SJSA1 (cell line): Measurements from ENCODE around the gene ARNT2. TPM values are rescaled to one million over a fixed set of nuclear protein-coding genes. Genes with fewer than 3 reads are reported as not detected.

Source experiments
- DNase-seq, 2 experiments: peaks; one replicate each; pipeline ENCODE4 v3.0.0-alpha.2; 2015 to 2020; ENCODE audit warnings: low spot score in 2 of 2, low read depth in 1 of 2
- H3K27ac ChIP-seq: fragments of 250-450 bp; sonication (Bioruptor Pico); 2 replicates; pipeline ENCODE4 v1.5.1; 2020; ENCODE audit warnings: mild to moderate bottlenecking, moderate library complexity
- H3K27me3 ChIP-seq: fragments of 250-450 bp; sonication (Bioruptor Pico); replicated peaks from 2 replicates; pipeline ENCODE4 v1.5.1; 2020; ENCODE audit warnings: mild to moderate bottlenecking, moderate library complexity
- H3K36me3 ChIP-seq: fragments of 250-450 bp; sonication (Bioruptor Pico); 2 replicates; pipeline ENCODE4 v1.5.1; 2020; ENCODE audit warnings: mild to moderate bottlenecking
- H3K4me1 ChIP-seq: fragments of 250-450 bp; sonication (Bioruptor Pico); replicated peaks from 2 replicates; pipeline ENCODE4 v1.6.1; 2021; ENCODE audit warnings: mild to moderate bottlenecking
- H3K4me3 ChIP-seq: fragments of 250-450 bp; sonication (Bioruptor Pico); 2 replicates; pipeline ENCODE4 v1.5.1; 2020; ENCODE audit warnings: mild to moderate bottlenecking
- H3K9me3 ChIP-seq: fragments of 250-450 bp; sonication (Bioruptor Pico); replicated peaks from 2 replicates; pipeline ENCODE4 v1.5.1; 2020; ENCODE audit warnings: mild to moderate bottlenecking
- total RNA-seq: library from RNA; depleted of rRNA; stranded (reverse); fragments of >200 nt; shearing (Covaris generic); gene quantifications from 2 replicates; pipeline ENCODE4 v1.2.3, GENCODE V29; 2014

The ARNT2 gene
- total RNA-seq, 1 experiment from 2014 or later = 7.1 TPM

DNA sequence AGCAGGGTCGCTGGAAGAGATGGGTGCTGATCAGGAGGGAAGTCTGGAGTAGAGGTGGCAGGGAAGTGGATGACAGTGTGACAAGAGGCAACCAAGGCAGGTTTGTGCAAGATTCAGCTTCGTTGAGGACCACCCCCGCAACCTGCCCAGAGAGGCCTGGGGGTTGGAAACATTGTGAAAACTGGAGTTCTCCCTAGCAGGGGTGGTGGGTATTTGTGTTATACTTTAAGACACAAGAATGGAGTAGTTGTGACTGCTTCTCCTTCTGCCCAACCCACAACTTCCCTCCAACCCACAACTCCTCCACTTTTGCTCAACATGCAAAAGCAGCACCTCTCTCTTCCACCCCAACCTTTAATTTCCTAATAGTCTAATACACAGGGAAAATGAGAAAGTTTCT, 8.6 kb upstream of the ARNT2 start:
- no peaks in the 10 kb centered on the region for H3K4me1 ChIP-seq
- H3K36me3 ChIP-seq = no peaks in the 10 kb centered on the region
- peaks cover 13% of the 10 kb centered on the region; the same call in 1 of the 2 replicates for H3K27me3 ChIP-seq
- H3K27ac ChIP-seq = no peak overlapping the region
- no peak for DNase-seq
- no peaks in the 10 kb centered on the region for H3K9me3 ChIP-seq
- H3K4me3 ChIP-seq = no peak overlapping the region

DNA sequence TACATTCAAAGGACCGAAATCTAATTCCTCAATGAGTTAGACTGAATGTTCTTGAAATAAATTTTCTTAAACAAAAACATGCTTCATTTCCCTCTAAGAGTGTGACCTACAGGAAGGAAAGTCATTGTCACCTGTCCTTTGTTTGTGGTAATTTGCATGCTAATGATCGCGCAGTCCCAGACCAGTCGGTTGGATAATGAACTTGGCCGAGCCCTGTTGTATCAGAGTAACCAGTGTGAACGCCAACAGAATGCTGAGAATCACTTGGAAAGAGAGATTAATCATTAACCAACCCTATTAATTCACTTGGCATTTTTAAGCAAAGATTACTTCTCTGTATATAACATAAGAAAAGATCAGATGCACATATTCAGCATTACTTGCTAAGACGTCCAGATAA, 8.1 kb upstream of the ARNT2 start:
- Histone ChIP-seq H3K27me3 (peaks cover 13% of the 10 kb centered on the region; the same call in 1 of the 2 replicates), H3K9me3 (no peaks in the 10 kb centered on the region), H3K36me3 (no peaks in the 10 kb centered on the region), H3K4me1 (no peaks in the 10 kb centered on the region), H3K4me3 (no peak overlapping the region), H3K27ac (no peak overlapping the region)
- no peak for DNase-seq

DNA sequence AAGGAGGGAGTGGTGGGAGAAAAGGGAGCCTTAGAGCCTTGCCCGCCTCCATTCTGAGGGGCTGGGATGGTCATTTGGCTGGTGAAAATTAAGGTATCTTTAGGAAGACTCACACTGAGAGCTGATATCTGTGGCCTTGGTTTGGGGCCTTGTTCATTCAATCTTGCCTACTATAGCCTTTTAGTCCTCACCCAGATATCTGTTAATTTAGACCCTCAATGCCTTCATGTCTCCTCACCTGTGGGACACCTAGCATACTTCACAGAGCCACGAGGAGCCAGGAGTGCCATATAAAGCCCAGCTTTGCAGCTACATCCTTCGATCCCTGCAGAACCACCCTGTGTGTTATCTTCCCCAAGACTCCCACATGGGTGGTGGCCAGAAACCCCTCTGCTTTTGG, 4.7 kb upstream of the ARNT2 start:
- DNase-seq = no peak
- Histone ChIP-seq H3K36me3 (no peaks in the 10 kb centered on the region), H3K4me3 (no peak overlapping the region), H3K27ac (no peak overlapping the region), H3K4me1 (peaks cover 12% of the 10 kb centered on the region), H3K27me3 (peaks cover 23% of the 10 kb centered on the region), H3K9me3 (no peaks in the 10 kb centered on the region; the same call in 1 of the 2 replicates)

DNA sequence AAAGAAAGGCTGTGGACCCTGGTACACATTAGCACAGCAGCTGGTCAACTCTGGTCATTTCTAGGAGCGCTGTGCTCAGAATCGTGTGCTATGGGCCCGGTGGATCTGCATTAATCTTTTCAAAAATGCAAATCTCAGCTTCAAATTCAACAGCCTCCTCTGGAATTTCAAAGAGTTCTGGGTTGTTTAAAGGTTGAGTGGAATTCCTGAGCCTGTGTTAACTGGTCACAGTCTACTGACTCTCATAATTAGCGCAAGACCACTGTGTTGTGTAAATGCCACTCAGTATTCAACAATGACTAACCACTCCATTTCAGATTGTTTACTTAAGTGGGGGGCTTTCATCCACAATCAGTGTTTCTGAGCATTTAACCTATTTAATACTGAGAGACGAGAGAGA, 2.7 kb upstream of the ARNT2 start:
- peaks cover 40% of the 10 kb centered on the region for H3K27me3 ChIP-seq
- DNase-seq = no peak
- H3K9me3 ChIP-seq = no peaks in the 10 kb centered on the region; the same call in 1 of the 2 replicates
- peaks cover 18% of the 10 kb centered on the region for H3K4me1 ChIP-seq
- no peak overlapping the region for H3K4me3 ChIP-seq
- H3K27ac ChIP-seq = no peak overlapping the region
- H3K36me3 ChIP-seq = no peaks in the 10 kb centered on the region

DNA sequence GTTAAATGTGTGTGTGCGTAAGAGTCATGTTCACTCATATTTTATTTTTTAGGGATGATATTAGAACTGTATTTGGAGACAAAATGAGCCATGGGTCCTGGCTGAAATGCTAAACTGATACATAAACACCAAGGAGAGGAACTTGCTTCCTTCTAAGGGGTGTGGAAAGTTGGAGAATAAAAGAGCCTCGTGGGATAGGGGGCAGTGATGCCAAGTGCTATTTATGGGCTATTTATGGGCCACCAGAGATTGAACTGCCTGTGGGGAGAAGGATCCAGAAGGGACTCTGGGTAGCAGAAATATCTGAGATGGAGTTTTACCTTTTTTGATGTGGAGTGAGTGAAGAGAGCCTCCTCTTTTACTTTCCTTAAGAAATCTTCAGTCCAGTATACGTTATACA, 1.8 kb upstream of the ARNT2 start:
- Histone ChIP-seq H3K27ac (no peak overlapping the region), H3K4me1 (peaks cover 18% of the 10 kb centered on the region), H3K4me3 (no peak overlapping the region), H3K27me3 (peaks cover 46% of the 10 kb centered on the region), H3K36me3 (no peaks in the 10 kb centered on the region), H3K9me3 (no peaks in the 10 kb centered on the region; the same call in 1 of the 2 replicates)
- no peak for DNase-seq

DNA sequence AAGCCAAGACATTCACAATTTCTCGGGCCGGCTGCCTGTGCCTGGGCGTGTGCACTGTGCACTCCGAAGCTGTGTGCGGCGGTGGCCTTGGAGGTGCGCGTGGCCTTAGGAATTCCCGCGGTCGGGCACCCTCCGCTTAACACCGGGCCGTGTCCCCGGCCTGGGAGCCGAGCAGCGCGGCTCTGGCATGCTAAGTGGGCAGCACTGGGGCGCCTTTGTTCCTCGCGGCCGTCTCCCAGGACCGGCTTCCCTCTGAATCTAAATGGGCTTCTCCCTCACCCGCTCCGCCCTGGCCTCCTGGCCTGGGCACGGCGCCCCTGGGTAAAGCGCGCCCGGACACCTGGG, 498 bp upstream of the ARNT2 start:
- H3K4me3 ChIP-seq = peak overlapping the region; percentile 46
- H3K27me3 ChIP-seq = peaks cover 49% of the 10 kb centered on the region
- H3K27ac ChIP-seq = no peak overlapping the region
- H3K4me1 ChIP-seq = peaks cover 18% of the 10 kb centered on the region
- H3K36me3 ChIP-seq = no peaks in the 10 kb centered on the region
- H3K9me3 ChIP-seq = no peaks in the 10 kb centered on the region; the same call in 1 of the 2 replicates
- DNase-seq = no peak

DNA sequence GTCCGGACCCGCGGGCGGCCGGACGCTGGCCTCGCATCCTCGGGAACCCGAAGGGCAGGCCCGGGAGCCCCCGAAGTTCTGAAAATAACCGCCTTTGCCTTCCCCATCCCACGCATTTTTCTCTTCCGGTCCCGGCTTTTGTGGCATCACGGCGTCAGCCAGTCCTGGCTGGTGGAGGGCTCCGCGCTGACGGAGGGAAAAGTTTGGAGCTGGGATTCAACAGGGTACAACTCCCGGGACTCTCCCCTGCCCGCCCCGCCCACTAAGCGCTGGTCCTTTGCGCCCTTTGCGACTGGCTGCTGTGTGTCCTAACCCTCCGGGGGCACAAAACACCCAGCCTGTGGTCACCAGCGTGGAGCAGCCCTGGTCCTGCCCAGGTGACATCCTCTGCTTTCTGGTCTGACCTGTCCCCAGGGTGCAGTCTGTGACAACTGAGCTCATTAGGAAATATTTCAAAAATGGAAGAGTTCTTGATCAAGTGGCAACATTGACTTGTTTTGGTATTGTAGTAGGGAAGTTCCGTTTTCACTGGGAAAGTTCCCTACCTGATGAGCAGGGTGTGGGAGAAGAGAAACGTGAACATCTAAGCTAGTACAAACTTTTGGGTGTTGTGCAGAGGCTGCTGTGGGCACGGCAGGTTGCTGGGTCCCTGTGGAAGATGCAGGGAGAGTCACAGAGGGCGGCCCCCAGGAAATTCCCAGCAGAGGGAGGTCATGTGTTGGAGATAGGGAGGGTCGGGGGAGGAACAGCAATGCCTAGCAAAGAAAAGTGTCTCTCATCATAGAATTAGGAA, 775 bp downstream of the ARNT2 start:
- Histone ChIP-seq H3K36me3 (no peaks in the 10 kb centered on the region), H3K9me3 (no peaks in the 10 kb centered on the region; the same call in 1 of the 2 replicates), H3K27me3 (peaks cover 49% of the 10 kb centered on the region), H3K27ac (no peak overlapping the region), H3K4me1 (peaks cover 18% of the 10 kb centered on the region), H3K4me3 (peak overlapping the region; percentile 46)
- no peak for DNase-seq

DNA sequence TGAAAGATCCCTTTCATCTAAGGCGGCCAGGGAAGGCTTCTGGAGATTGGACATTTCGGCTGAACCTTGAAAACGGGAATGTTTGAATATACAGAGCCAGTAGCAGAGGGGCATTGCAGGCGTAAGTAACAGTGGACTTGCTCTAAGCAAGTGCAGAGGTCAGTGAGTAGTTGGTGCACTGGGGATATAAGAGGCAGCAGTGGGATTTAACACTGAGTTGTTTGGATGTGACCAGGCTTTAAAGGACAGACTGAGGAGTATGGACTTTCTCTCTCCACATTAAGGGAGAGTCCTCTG, 1.3 kb downstream of the ARNT2 start:
- H3K9me3 ChIP-seq = no peaks in the 10 kb centered on the region; the same call in 1 of the 2 replicates
- no peak overlapping the region for H3K27ac ChIP-seq
- no peak for DNase-seq
- no peaks in the 10 kb centered on the region for H3K36me3 ChIP-seq
- peaks cover 18% of the 10 kb centered on the region for H3K4me1 ChIP-seq
- H3K4me3 ChIP-seq = no peak overlapping the region
- H3K27me3 ChIP-seq = peaks cover 49% of the 10 kb centered on the region

DNA sequence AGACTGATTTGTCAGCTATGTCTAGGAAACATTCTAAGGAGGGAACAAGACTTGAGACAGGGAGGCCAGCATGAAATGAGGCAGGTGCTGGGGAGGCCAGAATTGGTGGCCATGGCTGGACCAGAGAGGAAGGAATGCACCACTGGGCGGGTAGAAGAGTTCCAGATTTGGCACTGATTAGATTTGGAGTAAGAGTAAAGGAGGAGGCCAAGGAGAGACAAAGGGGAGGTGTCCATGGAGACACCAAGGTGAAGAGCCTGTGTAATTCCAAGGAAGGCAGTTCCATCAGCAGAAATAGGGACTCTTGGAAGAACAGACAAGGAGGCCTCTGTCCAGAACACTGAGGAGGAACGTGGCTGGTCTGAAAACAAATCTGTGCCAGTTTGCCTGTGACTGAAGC, 1.8 kb downstream of the ARNT2 start:
- Histone ChIP-seq H3K4me3 (no peak overlapping the region), H3K9me3 (no peaks in the 10 kb centered on the region; the same call in 1 of the 2 replicates), H3K36me3 (no peaks in the 10 kb centered on the region), H3K27me3 (peaks cover 49% of the 10 kb centered on the region), H3K27ac (no peak overlapping the region), H3K4me1 (peaks cover 18% of the 10 kb centered on the region)
- DNase-seq = no peak

DNA sequence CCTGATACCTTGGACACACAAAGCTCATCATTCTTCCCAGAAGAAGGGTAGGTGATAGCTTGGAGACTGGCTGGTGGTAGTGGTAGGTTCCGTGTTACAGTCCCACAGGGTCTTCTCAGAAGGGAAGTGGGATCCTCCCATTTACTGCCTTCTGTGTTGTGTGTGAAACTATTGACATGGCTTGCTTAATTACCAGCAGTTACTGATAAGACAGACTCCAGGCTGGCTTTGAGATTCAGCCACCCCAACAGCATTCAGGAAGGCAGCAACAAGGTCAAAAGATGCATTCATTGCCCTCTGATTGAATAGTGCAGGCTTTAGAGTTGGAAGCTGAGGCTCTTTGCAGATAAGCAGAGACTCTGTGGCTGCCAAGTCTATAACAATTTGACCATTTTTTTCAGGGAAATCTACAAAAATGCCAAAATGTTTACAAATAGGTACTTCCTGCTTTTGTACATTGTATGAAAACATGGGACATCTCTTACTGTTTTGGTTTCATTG, 7.7 kb downstream of the ARNT2 start:
- Histone ChIP-seq H3K36me3 (no peaks in the 10 kb centered on the region), H3K4me1 (0 out of 2 replicates have a peak, but pooled peaks cover 5% of the 10 kb centered on the region), H3K9me3 (no peaks in the 10 kb centered on the region), H3K27me3 (peaks cover 12% of the 10 kb centered on the region), H3K27ac (no peak overlapping the region), H3K4me3 (no peak overlapping the region)
- no peak for DNase-seq

DNA sequence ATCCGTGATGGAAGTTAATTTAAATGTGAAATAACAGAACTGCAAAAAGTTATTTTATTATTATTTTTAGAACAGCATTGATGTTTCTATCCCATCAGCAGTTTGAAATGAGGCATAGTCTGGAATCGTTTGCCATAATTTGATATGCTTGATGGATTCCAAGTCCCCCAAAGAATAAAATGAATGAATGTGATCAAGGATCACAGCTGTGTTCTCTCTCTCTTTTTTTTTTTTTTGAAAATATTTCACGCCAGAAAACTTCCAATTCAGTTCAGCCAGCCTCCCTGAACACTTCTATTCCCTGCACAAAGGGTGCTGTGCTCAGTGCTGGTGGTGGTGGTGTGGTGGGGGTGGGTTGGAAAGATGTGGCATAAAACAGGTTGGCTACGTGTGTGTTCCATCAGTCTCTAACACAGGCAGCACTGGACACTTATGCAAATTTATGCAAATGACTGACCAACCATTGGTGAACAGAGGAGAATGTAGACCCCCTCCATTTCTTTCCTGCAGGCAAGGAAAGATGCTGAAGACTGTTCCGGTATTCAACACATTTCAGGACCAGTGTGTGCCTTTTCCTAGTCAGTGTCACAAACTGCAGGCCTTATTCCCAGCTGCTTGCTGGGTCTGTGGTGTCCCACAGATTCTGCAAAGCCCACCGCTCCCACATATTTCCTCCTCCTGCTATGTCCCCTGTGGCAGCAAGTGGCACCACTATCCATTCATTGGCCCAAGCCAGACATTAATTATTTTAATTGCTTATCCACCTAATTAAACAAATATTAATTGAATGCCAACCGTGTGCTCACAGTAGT, 10.6 kb downstream of the ARNT2 start:
- peaks cover 13% of the 10 kb centered on the region for H3K4me1 ChIP-seq
- H3K9me3 ChIP-seq = no peaks in the 10 kb centered on the region
- H3K27me3 ChIP-seq = peaks cover 4% of the 10 kb centered on the region
- no peak for DNase-seq
- no peak overlapping the region for H3K27ac ChIP-seq
- H3K36me3 ChIP-seq = no peaks in the 10 kb centered on the region
- no peak overlapping the region for H3K4me3 ChIP-seq

DNA sequence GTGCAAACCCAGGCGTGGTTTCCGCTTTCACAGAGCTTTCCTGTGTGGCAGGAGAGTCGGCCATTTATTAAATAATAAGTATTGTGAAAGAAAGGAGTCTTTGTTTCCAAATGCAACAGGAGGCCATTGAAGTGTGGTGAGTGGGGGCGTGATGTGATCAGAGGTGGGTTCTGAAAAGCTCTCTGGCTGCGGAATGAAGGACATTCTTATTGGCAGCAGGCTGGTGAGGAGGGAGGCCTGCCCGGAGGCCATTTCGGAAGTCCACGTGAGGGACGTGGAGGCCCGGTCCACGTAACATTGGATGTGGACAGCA, 11.1 kb downstream of the ARNT2 start:
- H3K27ac ChIP-seq = no peak overlapping the region
- H3K4me1 ChIP-seq = peaks cover 18% of the 10 kb centered on the region

DNA sequence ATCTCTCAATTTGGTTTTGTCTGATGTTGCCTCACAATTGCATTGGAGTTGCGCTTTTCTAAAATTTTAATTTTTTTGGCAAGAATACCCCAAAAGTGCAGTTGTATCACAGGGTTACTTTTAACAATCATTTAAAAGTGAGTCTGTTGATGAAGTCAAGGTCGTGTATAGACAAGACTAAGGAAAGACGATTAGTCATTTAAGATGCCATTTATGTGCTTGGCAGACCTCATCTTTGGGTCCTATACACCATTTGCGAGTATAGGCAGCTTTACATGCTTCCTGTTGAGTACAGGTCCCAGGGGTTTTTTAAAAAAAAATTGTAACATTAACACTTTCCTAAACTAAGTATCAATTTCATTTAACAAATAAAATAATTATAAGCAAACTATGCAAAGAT, 12.5 kb downstream of the ARNT2 start:
- H3K27me3 ChIP-seq = peaks cover 4% of the 10 kb centered on the region; the same call in 1 of the 2 replicates
- peaks cover 17% of the 10 kb centered on the region for H3K4me1 ChIP-seq
- no peak for DNase-seq
- H3K27ac ChIP-seq = no peak overlapping the region
- no peaks in the 10 kb centered on the region for H3K36me3 ChIP-seq
- no peaks in the 10 kb centered on the region for H3K9me3 ChIP-seq
- H3K4me3 ChIP-seq = no peak overlapping the region

More for the DNA sequence above, 11.1 kb downstream of the ARNT2 start:
- DNase-seq = no peak
- H3K36me3 ChIP-seq = no peaks in the 10 kb centered on the region
- no peaks in the 10 kb centered on the region for H3K9me3 ChIP-seq
- peaks cover 4% of the 10 kb centered on the region for H3K27me3 ChIP-seq
- no peak overlapping the region for H3K4me3 ChIP-seq

DNA sequence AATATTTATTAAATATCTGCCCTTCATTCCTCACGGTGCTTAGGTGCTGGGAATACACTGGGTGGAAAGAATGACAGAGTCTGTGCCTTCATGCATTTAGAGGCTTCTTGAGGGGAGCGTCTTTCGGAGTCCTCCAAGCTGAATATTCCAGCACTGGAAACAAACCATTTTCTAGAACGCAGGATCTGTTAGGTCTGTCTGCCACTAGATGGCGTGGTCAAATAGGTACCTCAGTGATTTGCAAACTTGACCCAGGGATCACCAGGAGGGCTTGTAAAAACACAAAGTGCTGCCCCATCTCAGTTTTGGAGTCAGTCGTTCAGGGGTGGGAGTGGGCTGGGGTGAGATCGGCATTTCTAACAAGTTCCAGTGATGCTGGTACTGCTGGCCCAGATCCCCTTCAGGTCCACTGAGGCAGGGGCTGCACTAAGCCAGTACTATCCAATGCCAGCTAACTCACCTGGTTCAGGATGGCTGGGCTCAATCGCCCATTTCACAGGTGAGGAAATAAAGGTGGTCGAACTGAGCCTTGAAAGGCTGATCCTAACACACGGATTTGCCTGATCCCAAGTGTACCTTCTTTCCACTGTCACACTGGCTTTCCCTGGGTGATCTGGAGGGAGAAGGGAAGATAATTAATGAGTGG, 14.8 kb downstream of the ARNT2 start:
- Histone ChIP-seq H3K4me1 (peaks cover 15% of the 10 kb centered on the region), H3K9me3 (no peaks in the 10 kb centered on the region), H3K4me3 (no peak overlapping the region), H3K36me3 (no peaks in the 10 kb centered on the region), H3K27me3 (no peaks in the 10 kb centered on the region), H3K27ac (no peak overlapping the region)
- DNase-seq = peak in 1 of 2 experiments; percentile 32
